ENCODE data around the gene CD2AP.

Gene CD2AP

DNA sequence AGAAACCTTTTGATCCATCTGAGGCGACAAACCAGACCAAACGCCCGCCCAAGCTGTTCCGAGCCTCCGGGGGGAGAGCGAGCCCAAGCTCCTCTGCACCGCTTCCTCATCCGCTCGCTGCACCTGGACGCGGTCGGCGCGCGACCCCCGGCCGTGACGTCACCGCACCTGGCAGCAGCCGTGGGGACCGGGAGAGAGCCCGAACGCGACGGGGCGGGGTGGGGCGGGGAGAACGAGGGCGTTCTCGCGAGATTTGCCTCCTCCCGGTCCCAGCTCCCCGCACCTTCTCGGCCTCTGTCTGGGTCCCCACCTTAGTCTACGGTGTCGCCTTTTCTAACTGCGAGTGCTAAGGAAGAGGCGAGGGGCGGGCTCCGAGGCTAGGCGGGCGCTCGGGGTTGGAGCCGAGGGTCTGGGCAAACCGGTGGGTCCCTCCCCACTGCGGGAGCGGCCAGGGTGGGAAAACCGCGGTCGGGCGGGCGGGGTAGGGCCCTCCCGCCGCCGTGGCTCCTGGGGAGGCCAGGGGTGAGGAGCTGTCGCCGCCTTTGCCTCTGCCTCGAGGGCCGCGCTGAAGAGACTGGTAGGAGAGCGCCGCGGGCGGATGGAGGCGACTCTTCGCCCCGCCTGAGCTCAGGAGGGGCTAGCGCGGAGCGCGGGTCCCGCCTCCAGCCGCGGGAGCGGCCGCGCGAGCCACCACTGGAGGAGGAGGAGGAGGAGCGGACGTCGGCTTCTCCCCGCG is at the start of gene CD2AP:
CD2AP (plus strand) TSS at position 293 of the 736 bp plus-strand sequence. CDS start 456 bp downstream, outside the sequence.
- Histone ChIP-seq H2AFZ (ENCODE audit: low read depth) (peak within 1 kb of the TSS; percentile 96), H3K4me3 (IDR thresholded peaks at IDR 0.05; ENCODE audit: insufficient read depth, low read depth, low read length) (peak within 1 kb of the TSS; percentile 59), H4K20me1 (ENCODE audit: insufficient read depth) (peaks cover 4% of the 10 kb centered on the region; the same call in 1 of the 2 replicates), H3K79me2 (ENCODE audit: insufficient read depth, low read depth) (peaks cover 45% of the 10 kb centered on the region), H3K36me3 (ENCODE audit: insufficient read depth) (no peaks in the 10 kb centered on the region), H3K4me1 (ENCODE audit: low read depth, poor library complexity, severe bottlenecking) (peaks cover 42% of the 10 kb centered on the region), H3K27me3 (ENCODE audit: insufficient read depth, low read depth) (no peaks in the 10 kb centered on the region), H3K27ac (peak within 1 kb of the TSS; percentile 98), H3K4me2 (peak within 1 kb of the TSS; percentile 97), H3K9ac (peak within 1 kb of the TSS; percentile 94)
- TF ChIP-seq, protein P1, sequence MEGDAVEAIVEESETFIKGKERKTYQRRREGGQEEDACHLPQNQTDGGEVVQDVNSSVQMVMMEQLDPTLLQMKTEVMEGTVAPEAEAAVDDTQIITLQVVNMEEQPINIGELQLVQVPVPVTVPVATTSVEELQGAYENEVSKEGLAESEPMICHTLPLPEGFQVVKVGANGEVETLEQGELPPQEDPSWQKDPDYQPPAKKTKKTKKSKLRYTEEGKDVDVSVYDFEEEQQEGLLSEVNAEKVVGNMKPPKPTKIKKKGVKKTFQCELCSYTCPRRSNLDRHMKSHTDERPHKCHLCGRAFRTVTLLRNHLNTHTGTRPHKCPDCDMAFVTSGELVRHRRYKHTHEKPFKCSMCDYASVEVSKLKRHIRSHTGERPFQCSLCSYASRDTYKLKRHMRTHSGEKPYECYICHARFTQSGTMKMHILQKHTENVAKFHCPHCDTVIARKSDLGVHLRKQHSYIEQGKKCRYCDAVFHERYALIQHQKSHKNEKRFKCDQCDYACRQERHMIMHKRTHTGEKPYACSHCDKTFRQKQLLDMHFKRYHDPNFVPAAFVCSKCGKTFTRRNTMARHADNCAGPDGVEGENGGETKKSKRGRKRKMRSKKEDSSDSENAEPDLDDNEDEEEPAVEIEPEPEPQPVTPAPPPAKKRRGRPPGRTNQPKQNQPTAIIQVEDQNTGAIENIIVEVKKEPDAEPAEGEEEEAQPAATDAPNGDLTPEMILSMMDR (conservative IDR thresholded peaks at IDR 0.05; ENCODE audit: low read depth, low read length): no peak

DNA sequence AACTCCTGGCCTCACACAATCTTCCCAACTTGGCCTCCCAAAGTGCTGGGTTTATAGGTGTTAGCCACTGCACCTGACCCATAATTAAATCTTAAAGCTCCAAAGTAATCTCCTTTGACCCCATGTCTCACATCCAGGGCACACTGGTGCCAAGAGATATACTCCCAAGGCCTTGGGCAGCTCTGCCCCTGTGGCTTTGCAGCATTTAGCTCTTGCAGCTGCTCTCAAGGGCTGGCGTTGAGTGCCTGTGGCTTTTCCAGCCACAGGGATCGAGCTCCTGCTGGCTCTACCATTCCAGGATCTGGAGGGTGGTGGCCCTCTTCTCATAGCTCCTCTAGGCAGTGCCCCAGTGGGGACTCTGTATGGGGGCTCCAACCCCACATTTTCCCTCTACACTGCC is 49.3 kb upstream of the CD2AP start:
- Histone ChIP-seq H2AFZ (ENCODE audit: low read depth) (no peak overlapping the region), H3K79me2 (ENCODE audit: insufficient read depth, low read depth) (no peaks in the 10 kb centered on the region), H3K27me3 (ENCODE audit: insufficient read depth, low read depth) (no peaks in the 10 kb centered on the region), H3K27ac (no peak overlapping the region), H3K4me2 (no peak overlapping the region), H4K20me1 (ENCODE audit: insufficient read depth) (no peaks in the 10 kb centered on the region), H3K9ac (no peak overlapping the region), H3K36me3 (ENCODE audit: insufficient read depth) (no peaks in the 10 kb centered on the region), H3K4me1 (ENCODE audit: low read depth, poor library complexity, severe bottlenecking) (no peaks in the 10 kb centered on the region), H3K4me3 (IDR thresholded peaks at IDR 0.05; ENCODE audit: insufficient read depth, low read depth, low read length) (no peak overlapping the region)
- TF ChIP-seq, protein P1 (conservative IDR thresholded peaks at IDR 0.05; ENCODE audit: low read depth, low read length): no peak

DNA sequence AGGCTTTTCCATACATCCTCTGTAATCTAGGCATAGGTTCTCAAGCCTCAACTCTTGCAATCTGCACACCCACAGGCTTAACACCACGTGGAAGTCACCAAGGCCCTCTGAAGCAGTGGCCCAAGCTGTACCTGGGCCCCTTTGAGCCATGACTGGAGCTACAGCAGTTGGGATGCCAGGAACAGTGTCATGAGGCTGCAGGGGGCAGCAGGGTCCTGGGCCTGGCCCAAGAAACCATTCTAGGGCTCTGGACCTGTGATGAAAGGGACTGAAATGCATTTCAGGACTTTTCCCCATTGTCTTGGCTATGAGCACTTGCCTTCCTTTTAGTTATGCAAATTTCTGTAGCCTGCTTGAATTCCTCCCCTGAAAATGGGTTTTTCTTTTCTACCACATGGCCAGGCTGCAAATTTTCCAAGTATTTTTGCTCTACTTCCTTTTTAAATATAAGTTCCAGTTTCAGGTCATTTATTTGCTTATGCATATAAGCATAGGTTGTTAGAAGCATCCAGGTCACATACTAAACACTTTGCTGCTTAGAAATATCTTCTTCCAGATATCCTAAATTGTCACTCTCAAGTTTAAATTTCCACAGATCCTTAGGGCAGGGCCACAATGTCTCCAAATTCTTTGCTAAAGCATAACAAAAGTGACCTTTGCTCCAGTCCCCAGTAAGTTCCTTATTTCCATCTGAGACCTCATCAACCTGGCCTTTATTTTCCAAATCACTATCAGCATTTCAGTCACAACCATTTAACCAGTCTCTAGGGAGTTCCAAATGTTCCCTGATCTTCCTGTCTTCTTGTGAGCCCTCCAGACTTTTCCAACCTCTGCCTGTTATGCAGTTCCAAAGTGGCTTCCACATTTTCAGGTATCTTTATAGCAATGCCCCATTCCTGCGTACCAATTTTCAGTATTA is 48.6 kb upstream of the CD2AP start:
- no peak overlapping the region for H3K4me3 ChIP-seq (IDR thresholded peaks at IDR 0.05; ENCODE audit: insufficient read depth, low read depth, low read length)
- no peaks in the 10 kb centered on the region for H3K36me3 ChIP-seq (ENCODE audit: insufficient read depth)
- H3K79me2 ChIP-seq (ENCODE audit: insufficient read depth, low read depth): no peaks in the 10 kb centered on the region
- no peaks in the 10 kb centered on the region for H4K20me1 ChIP-seq (ENCODE audit: insufficient read depth)
- TF ChIP-seq, protein P1 (conservative IDR thresholded peaks at IDR 0.05; ENCODE audit: low read depth, low read length): no peak
- H3K27me3 ChIP-seq (ENCODE audit: insufficient read depth, low read depth): no peaks in the 10 kb centered on the region
- H3K9ac ChIP-seq: no peak overlapping the region
- no peak overlapping the region for H2AFZ ChIP-seq (ENCODE audit: low read depth)
- no peaks in the 10 kb centered on the region for H3K4me1 ChIP-seq (ENCODE audit: low read depth, poor library complexity, severe bottlenecking)
- no peak overlapping the region for H3K27ac ChIP-seq
- H3K4me2 ChIP-seq: no peak overlapping the region

- H2AFZ ChIP-seq (ENCODE audit: low read depth): no peak overlapping the region
- H3K9ac ChIP-seq: no peak overlapping the region
- H3K4me3 ChIP-seq (IDR thresholded peaks at IDR 0.05; ENCODE audit: insufficient read depth, low read depth, low read length): no peak overlapping the region
- no peaks in the 10 kb centered on the region for H3K36me3 ChIP-seq (ENCODE audit: insufficient read depth)
- H4K20me1 ChIP-seq (ENCODE audit: insufficient read depth): no peaks in the 10 kb centered on the region
- H3K4me1 ChIP-seq (ENCODE audit: low read depth, poor library complexity, severe bottlenecking): no peaks in the 10 kb centered on the region
- no peaks in the 10 kb centered on the region for H3K27me3 ChIP-seq (ENCODE audit: insufficient read depth, low read depth)
- H3K79me2 ChIP-seq (ENCODE audit: insufficient read depth, low read depth): no peaks in the 10 kb centered on the region
- TF ChIP-seq, protein P1 (conservative IDR thresholded peaks at IDR 0.05; ENCODE audit: low read depth, low read length): no peak
- H3K27ac ChIP-seq: no peak overlapping the region
- H3K4me2 ChIP-seq: no peak overlapping the region
Observed at GRCh38 chr6:47434372-47435253, 43.0 kb upstream of the CD2AP start.
